Body of pancreas (tissue), 4 donors: ENCODE results near the gene ADAMTSL3.

ENCODE experiments used
- POLR2A ChIP-seq, 3 donors: fragments of 450-650 bp; IDR thresholded peaks; one replicate each; pipeline ENCODE4 v1.6.1; 2016; ENCODE audit warnings: antibody characterized with exemption in 3 of 3, mild to moderate bottlenecking in 2 of 3
- TF ChIP-seq, protein P1 (sequence below), 7 experiments: fragments of 450-650 bp in 4 of 7; fragments of 200-600 bp in 3 of 7; sonication (generic) in 3 of 7; IDR thresholded peaks; one replicate each; pipeline ENCODE4 v1.5.1; 2016 to 2019; ENCODE audit warnings: antibody characterized with exemption in 7 of 7

DNA sequence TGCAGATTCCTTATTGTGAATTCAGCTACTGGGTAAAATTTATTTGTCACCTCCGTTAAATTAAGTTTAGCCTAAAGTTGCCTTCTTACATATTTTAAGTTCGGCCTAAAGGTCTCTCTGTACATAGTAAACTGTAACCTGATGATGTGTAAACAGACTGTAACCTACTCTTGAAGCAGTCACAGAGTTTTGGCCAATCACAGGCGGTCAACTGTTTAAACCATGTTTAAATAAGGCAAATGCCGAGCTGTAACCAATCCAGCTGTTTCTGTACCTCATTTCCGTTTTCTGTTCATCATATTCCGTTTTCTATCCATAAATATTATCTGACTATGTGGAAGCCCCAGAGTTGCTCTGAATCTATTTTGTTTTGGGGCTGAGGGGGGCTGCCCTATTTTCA lies 2.4 kb upstream of the ADAMTSL3 start:
- TF ChIP-seq POLR2A (IDR thresholded peaks at IDR 0.05): no peak
- TF ChIP-seq, protein P1, sequence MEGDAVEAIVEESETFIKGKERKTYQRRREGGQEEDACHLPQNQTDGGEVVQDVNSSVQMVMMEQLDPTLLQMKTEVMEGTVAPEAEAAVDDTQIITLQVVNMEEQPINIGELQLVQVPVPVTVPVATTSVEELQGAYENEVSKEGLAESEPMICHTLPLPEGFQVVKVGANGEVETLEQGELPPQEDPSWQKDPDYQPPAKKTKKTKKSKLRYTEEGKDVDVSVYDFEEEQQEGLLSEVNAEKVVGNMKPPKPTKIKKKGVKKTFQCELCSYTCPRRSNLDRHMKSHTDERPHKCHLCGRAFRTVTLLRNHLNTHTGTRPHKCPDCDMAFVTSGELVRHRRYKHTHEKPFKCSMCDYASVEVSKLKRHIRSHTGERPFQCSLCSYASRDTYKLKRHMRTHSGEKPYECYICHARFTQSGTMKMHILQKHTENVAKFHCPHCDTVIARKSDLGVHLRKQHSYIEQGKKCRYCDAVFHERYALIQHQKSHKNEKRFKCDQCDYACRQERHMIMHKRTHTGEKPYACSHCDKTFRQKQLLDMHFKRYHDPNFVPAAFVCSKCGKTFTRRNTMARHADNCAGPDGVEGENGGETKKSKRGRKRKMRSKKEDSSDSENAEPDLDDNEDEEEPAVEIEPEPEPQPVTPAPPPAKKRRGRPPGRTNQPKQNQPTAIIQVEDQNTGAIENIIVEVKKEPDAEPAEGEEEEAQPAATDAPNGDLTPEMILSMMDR (IDR thresholded peaks at IDR 0.05): no peak
